MCF 10A (cell line): ENCODE data around the gene PITPNM3. TPM values are rescaled to one million over a fixed set of nuclear protein-coding genes. Genes with fewer than 3 reads are reported as not detected.

Source experiments
- BruUV-seq: library from RNA; stranded (reverse); fragments of 400-500 nt; replicated peaks from 2 replicates; lab custom pipeline; 2021; lab: Mats Ljungman, UMichigan
- CTCF ChIA-PET: fragments of 300-600 bp; sonication (Branson Sonifier 250); formaldehyde crosslinking; extraction: SDS; loops from one replicate; lab custom pipeline; 2021; ENCODE audit warnings: antibody characterized with exemption, inconsistent platforms; lab: Yijun Ruan, JAX
- POLR2A ChIA-PET: fragments of 300-600, 350-650 bp; sonication (Branson Sonifier 250); formaldehyde crosslinking; extraction: SDS; loops from one replicate; lab custom pipeline; 2020; ENCODE audit warnings: antibody characterized with exemption, inconsistent platforms; lab: Yijun Ruan, JAX
- DNase-seq: peaks from one replicate; pipeline ENCODE4 v3.0.0-alpha.2; 2018; ENCODE audit not compliant: unreplicated experiment
- H3K27ac Mint-ChIP-seq: one replicate; pipeline ENCODE4 v1.8.0; 2022; ENCODE audit warnings: mild to moderate bottlenecking, low read depth, mixed read lengths; ENCODE audit not compliant: unreplicated experiment
- H3K27me3 Mint-ChIP-seq: one replicate; pipeline ENCODE4 v1.8.0; 2022; ENCODE audit warnings: mixed read lengths; ENCODE audit not compliant: insufficient read depth, unreplicated experiment
- H3K36me3 Mint-ChIP-seq: one replicate; pipeline ENCODE4 v1.8.0; 2022; ENCODE audit warnings: mild to moderate bottlenecking, moderate library complexity, mixed read lengths; ENCODE audit not compliant: insufficient read depth, unreplicated experiment
- H3K4me1 Mint-ChIP-seq: one replicate; pipeline ENCODE4 v1.8.0; 2022; ENCODE audit warnings: mixed read lengths; ENCODE audit not compliant: insufficient read depth, unreplicated experiment
- H3K4me3 Mint-ChIP-seq: one replicate; pipeline ENCODE4 v1.8.0; 2022; ENCODE audit warnings: mild to moderate bottlenecking, moderate library complexity, mixed read lengths; ENCODE audit not compliant: unreplicated experiment
- H3K9me3 Mint-ChIP-seq: one replicate; pipeline ENCODE4 v1.8.0; 2022; ENCODE audit warnings: mixed read lengths; ENCODE audit not compliant: unreplicated experiment
- CTCF ChIP-seq: fragments of 200-600 bp; IDR thresholded peaks from one replicate; pipeline ENCODE4 v1.8.0; 2022; ENCODE audit warnings: antibody characterized with exemption, mild to moderate bottlenecking; ENCODE audit not compliant: unreplicated experiment
- intact Hi-C: fragments of 100-400 bp; cut with micrococcal nuclease; formaldehyde crosslinking; loops from 2 replicates; pipeline ENCODE4 v1.14.1; 2022
- total RNA-seq: library from RNA; stranded (reverse); gene quantifications from 2 replicates; pipeline ENCODE4 v1.2.3, GENCODE V29; 2022

The PITPNM3 gene
- total RNA-seq, 1 experiment from 2014 or later, result 22.8 TPM

- DNase-seq, result no peak
- Mint-ChIP-seq H3K36me3 (peaks cover 7% of the 10 kb centered on the region), H3K27me3 (no peaks in the 10 kb centered on the region), H3K27ac (no peak overlapping the region), H3K4me3 (no peak overlapping the region), H3K9me3 (no peaks in the 10 kb centered on the region), H3K4me1 (peaks cover 35% of the 10 kb centered on the region)
- intact Hi-C loops, result no loop called here
- ChIA-PET POLR2A (no interaction called here), CTCF (interaction anchor here (1.5 kb wide), 1 partner anchor 95 kb away, joined by 3 read pairs; no protein-coding TSS in a partner anchor)
- TF ChIP-seq CTCF, result no peak
- no TSS peak for BruUV-seq
These were observed 14.5 kb upstream of the PITPNM3 start for GRCh38 chr17:6570731-6571451.

GRCh38 chr17:6569370-6570285 lies 13.3 kb upstream of the PITPNM3 start:
- Mint-ChIP-seq H3K9me3 (no peaks in the 10 kb centered on the region), H3K36me3 (no peaks in the 10 kb centered on the region), H3K27ac (no peak overlapping the region), H3K27me3 (no peaks in the 10 kb centered on the region), H3K4me1 (peaks cover 23% of the 10 kb centered on the region), H3K4me3 (no peak overlapping the region)
- DNase-seq, result no peak
- POLR2A ChIA-PET, result interaction anchor here (0.5 kb wide), 1 partner anchor 1839 kb away, joined by 3 read pairs; no protein-coding TSS in a partner anchor
- intact Hi-C loops, result no loop called here
- TF ChIP-seq CTCF, result no peak
- BruUV-seq, result no TSS peak
- CTCF ChIA-PET, result interaction anchor here (1.0 to 1.5 kb wide), 2 partner anchors 97 kb away, joined by 3 read pairs; no protein-coding TSS in a partner anchor

GRCh38 chr17:6568184-6568758 lies 11.9 kb upstream of the PITPNM3 start:
- no peak for TF ChIP-seq CTCF
- intact Hi-C loops, result no loop called here
- Mint-ChIP-seq H3K36me3 (no peaks in the 10 kb centered on the region), H3K4me3 (no peak overlapping the region), H3K4me1 (peaks cover 23% of the 10 kb centered on the region), H3K27ac (peak overlapping the region; percentile 63), H3K9me3 (no peaks in the 10 kb centered on the region), H3K27me3 (no peaks in the 10 kb centered on the region)
- BruUV-seq, result no TSS peak
- DNase-seq, result no peak
- POLR2A ChIA-PET, result interaction anchor here (0.5 to 3.3 kb wide), 18 partner anchors 8 to 1076 kb away, joined by 3 to 19 read pairs (median 6); partner anchors contain the start of genes KIAA0753, RNASEK and TXNDC17
- CTCF ChIA-PET, result interaction anchor here (1.0 to 1.3 kb wide), 2 partner anchors 13 to 96 kb away, joined by 3 to 5 read pairs; no protein-coding TSS in a partner anchor
